PC-9 (cell line): ENCODE data around the gene RNF225. TPM values are rescaled to one million over a fixed set of nuclear protein-coding genes. Genes with fewer than 3 reads are reported as not detected.
A peak's percentile ranks its signal among the peaks of the same experiment; 100 is the strongest.

Experiments
- BruUV-seq: library from RNA; stranded (reverse); fragments of 400-500 nt; replicated peaks from 2 replicates; lab custom pipeline; 2021; lab: Mats Ljungman, UMichigan
- CTCF ChIA-PET: fragments of 300-600 bp; sonication (Branson Sonifier 250); formaldehyde crosslinking; loops from one replicate; lab custom pipeline; 2022; ENCODE audit warnings: antibody characterized with exemption; lab: Charles Lee
- POLR2A ChIA-PET: fragments of 300-600 bp; sonication (Branson Sonifier 250); formaldehyde crosslinking; loops from one replicate; lab custom pipeline; 2022; ENCODE audit warnings: antibody characterized with exemption; ENCODE audit not compliant: unreplicated experiment; lab: Charles Lee
- DNase-seq, 2 experiments: peaks; one replicate each; pipeline versions ENCODE4 v3.0.0 to v3.0.0-alpha.2; 2015 to 2022; ENCODE audit warnings: mixed read lengths in 1 of 2
- H2AFZ ChIP-seq: fragments of 200-600 bp; sonication (generic); 2 replicates; pipeline ENCODE4 v1.8.1; 2017; ENCODE audit warnings: antibody characterized with exemption
- H3F3A ChIP-seq: fragments of 200-600 bp; sonication (generic); 2 replicates; pipeline ENCODE4 v1.8.1; 2017; ENCODE audit warnings: antibody characterized with exemption, mild to moderate bottlenecking, low read depth; ENCODE audit not compliant: insufficient read depth
- H3K27ac ChIP-seq: fragments of 200-600 bp; sonication (generic); 2 replicates; pipeline ENCODE4 v1.6.1; 2016; ENCODE audit warnings: mixed run types
- H3K27me3 ChIP-seq: fragments of 200-600 bp; sonication (generic); 2 replicates; pipeline ENCODE4 v1.6.1; 2016; ENCODE audit warnings: low read depth, mixed run types; ENCODE audit not compliant: insufficient read depth
- H3K36me3 ChIP-seq: fragments of 200-600 bp; sonication (generic); 2 replicates; pipeline ENCODE4 v1.6.1; 2016; ENCODE audit warnings: low read depth, mixed run types
- H3K4me1 ChIP-seq: fragments of 200-600 bp; sonication (generic); replicated peaks from 2 replicates; pipeline ENCODE4 v1.6.1; 2016; ENCODE audit warnings: mixed run types; ENCODE audit not compliant: insufficient read depth
- H3K4me2 ChIP-seq: fragments of 200-600 bp; sonication (generic); 2 replicates; pipeline ENCODE4 v1.6.1; 2017; ENCODE audit warnings: mixed run types
- H3K4me3 ChIP-seq: fragments of 200-600 bp; sonication (generic); 2 replicates; pipeline ENCODE4 v1.6.1; 2016; ENCODE audit warnings: mixed run types
- H3K79me2 ChIP-seq: fragments of 200-600 bp; sonication (generic); 2 replicates; pipeline ENCODE4 v1.6.1; 2017; ENCODE audit warnings: low read depth, mixed run types
- H3K9me2 ChIP-seq: fragments of 200-600 bp; sonication (generic); 2 replicates; pipeline ENCODE4 v1.8.1; 2017; ENCODE audit warnings: mild to moderate bottlenecking; ENCODE audit not compliant: insufficient read depth
- H3K9me3 ChIP-seq: fragments of 200-600 bp; sonication (generic); 2 replicates; pipeline ENCODE4 v1.8.1; 2016; ENCODE audit warnings: low read depth; ENCODE audit not compliant: insufficient read depth
- H4K20me1 ChIP-seq: fragments of 200-600 bp; sonication (generic); 2 replicates; pipeline ENCODE4 v1.8.1; 2017; ENCODE audit not compliant: insufficient read depth
- EZH2 ChIP-seq: fragments of 200-600 bp; sonication (generic); IDR thresholded peaks from 2 replicates; pipeline ENCODE4 v1.8.0; 2017; ENCODE audit warnings: antibody characterized with exemption, low read depth
- intact Hi-C: fragments of 100-400 bp; cut with micrococcal nuclease; formaldehyde crosslinking; loops from one replicate; pipeline ENCODE4 v1.10.0; 2022; ENCODE audit not compliant: unreplicated experiment
- total RNA-seq: library from RNA; stranded (reverse); gene quantifications from 2 replicates; pipeline ENCODE4 v1.2.3, GENCODE V29; 2021
- TF ChIP-seq, protein P1 (sequence below): fragments of 200-600 bp; sonication (generic); conservative IDR thresholded peaks from 2 replicates; pipeline ENCODE4 v1.6.1; 2017; ENCODE audit warnings: mixed run types, antibody characterized with exemption, mild to moderate bottlenecking, moderate library complexity

RNF225 gene
- total RNA-seq, 1 experiment from 2014 or later, result 0.61 TPM

DNA sequence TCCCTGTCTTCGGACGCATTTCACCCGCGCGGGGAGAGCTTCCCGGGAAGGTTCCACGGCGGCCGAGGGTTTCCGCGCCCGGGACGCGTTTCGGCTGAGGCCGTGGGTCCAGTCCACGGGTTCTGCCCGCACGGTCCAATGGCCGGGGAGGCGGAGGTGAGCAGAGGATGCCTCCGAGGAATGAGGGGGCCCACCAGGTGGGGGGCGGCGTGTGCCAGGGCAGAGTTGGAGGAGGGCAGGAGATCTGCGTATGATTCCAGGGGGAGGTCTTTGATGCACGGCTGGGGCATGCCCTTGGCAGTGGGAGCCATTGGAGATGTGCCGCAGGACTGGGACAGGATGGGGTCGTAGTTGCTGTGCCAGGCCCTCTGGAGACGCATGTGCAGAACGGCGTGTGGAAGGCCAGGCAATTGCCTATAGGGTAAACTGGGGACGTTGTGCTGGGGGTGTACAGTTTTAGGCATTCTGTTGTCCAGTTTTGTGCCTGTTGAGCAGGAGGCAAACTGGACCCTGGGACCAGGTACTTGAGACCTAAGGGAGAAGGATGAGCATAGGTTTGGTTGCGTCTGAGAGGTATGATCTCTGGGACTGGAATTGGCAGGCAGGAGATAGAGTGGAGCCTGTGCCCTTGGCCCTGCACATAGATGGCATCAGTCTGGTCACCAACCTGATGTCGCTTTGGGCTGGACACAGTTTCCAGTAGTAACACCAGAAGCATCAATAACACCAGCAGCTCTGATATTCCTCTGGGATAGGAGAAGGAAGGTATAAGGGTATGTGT, 13.7 kb downstream of the RNF225 start:
- Histone ChIP-seq H3K4me1 (peaks cover 12% of the 10 kb centered on the region), H2AFZ (peak overlapping the region; percentile 90), H3K79me2 (0 out of 2 replicates have a peak, but pooled peaks cover 13% of the 10 kb centered on the region), H3K36me3 (no peaks in the 10 kb centered on the region), H3K9me3 (no peaks in the 10 kb centered on the region), H4K20me1 (no peaks in the 10 kb centered on the region), H3K27ac (no peak overlapping the region), H3K4me2 (peak overlapping the region; percentile 86), H3F3A (peaks cover 3% of the 10 kb centered on the region; the same call in 1 of the 2 replicates), H3K4me3 (peak overlapping the region; percentile 73), H3K9me2 (no peaks in the 10 kb centered on the region), H3K27me3 (no peaks in the 10 kb centered on the region)
- intact Hi-C loops, result loop anchor here (2.0 to 5.0 kb wide), 2 partner anchors 47 to 58 kb away; partner anchors contain the start of genes ZNF324 and ZNF497
- TF ChIP-seq EZH2, result no peak
- TF ChIP-seq, protein P1, sequence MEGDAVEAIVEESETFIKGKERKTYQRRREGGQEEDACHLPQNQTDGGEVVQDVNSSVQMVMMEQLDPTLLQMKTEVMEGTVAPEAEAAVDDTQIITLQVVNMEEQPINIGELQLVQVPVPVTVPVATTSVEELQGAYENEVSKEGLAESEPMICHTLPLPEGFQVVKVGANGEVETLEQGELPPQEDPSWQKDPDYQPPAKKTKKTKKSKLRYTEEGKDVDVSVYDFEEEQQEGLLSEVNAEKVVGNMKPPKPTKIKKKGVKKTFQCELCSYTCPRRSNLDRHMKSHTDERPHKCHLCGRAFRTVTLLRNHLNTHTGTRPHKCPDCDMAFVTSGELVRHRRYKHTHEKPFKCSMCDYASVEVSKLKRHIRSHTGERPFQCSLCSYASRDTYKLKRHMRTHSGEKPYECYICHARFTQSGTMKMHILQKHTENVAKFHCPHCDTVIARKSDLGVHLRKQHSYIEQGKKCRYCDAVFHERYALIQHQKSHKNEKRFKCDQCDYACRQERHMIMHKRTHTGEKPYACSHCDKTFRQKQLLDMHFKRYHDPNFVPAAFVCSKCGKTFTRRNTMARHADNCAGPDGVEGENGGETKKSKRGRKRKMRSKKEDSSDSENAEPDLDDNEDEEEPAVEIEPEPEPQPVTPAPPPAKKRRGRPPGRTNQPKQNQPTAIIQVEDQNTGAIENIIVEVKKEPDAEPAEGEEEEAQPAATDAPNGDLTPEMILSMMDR, result no peak
- no TSS peak for BruUV-seq
- DNase-seq, result no peak
- POLR2A ChIA-PET, result interaction anchor here (0.6 to 0.7 kb wide), 6 partner anchors 15 to 197 kb away, joined by 3 to 5 read pairs (median 4); partner anchors contain the start of genes ZNF324B and ZNF497
- CTCF ChIA-PET, result no interaction called here

DNA sequence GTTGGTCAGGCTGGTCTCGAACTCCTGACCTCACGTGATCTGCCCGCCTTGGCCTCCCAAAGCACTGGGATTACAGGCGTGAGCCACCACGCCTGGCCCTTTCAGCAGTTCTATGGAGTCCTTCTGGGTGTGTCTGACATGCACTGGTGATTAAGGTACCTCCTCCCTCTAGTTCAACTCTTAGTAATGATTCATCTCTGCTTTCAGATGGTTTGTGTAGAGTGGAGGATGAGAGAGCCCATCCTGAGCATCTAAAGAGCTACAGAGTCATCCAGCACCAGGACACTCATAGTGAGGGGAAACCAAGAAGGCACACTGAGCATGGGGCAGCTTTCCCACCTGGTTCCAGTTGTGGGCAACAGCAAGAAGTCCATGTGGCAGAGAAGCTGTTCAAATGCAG, 21.1 kb downstream of the RNF225 start:
- TF ChIP-seq, protein P1, result no peak
- no peak for TF ChIP-seq EZH2
- no peak overlapping the region for H3K4me2 ChIP-seq
- intact Hi-C loops, result no loop called here
- no peaks in the 10 kb centered on the region for H3K9me2 ChIP-seq
- no peak overlapping the region for H3K4me3 ChIP-seq
- no peaks in the 10 kb centered on the region for H3K9me3 ChIP-seq
- no peaks in the 10 kb centered on the region for H4K20me1 ChIP-seq
- H2AFZ ChIP-seq, result no peak overlapping the region
- no peaks in the 10 kb centered on the region for H3K27me3 ChIP-seq
- no peaks in the 10 kb centered on the region for H3K4me1 ChIP-seq
- H3F3A ChIP-seq, result no peaks in the 10 kb centered on the region
- POLR2A ChIA-PET, result interaction anchor here (0.6 to 0.7 kb wide), 2 partner anchors 54 to 277 kb away, joined by 3 to 20 read pairs; no protein-coding TSS in a partner anchor
- H3K79me2 ChIP-seq, result no peaks in the 10 kb centered on the region
- no peak for DNase-seq
- H3K27ac ChIP-seq, result no peak overlapping the region
- no peaks in the 10 kb centered on the region for H3K36me3 ChIP-seq
- CTCF ChIA-PET, result no interaction called here
- no TSS peak for BruUV-seq

- BruUV-seq, result no TSS peak
- intact Hi-C loops, result no loop called here
- no peaks in the 10 kb centered on the region for H3K36me3 ChIP-seq
- no peaks in the 10 kb centered on the region for H3K9me3 ChIP-seq
- no peaks in the 10 kb centered on the region for H3F3A ChIP-seq
- no peaks in the 10 kb centered on the region for H3K9me2 ChIP-seq
- TF ChIP-seq, protein P1, result no peak
- TF ChIP-seq EZH2, result no peak
- H2AFZ ChIP-seq, result no peak overlapping the region
- H3K4me1 ChIP-seq, result no peaks in the 10 kb centered on the region
- H3K4me3 ChIP-seq, result no peak overlapping the region
- no peak for DNase-seq
- no peaks in the 10 kb centered on the region for H3K79me2 ChIP-seq
- H3K27ac ChIP-seq, result no peak overlapping the region
- CTCF ChIA-PET, result no interaction called here
- no peaks in the 10 kb centered on the region for H3K27me3 ChIP-seq
- POLR2A ChIA-PET, result interaction anchor here (0.6 kb wide), 1 partner anchor 278 kb away, joined by 3 read pairs; no protein-coding TSS in a partner anchor
- no peak overlapping the region for H3K4me2 ChIP-seq
- no peaks in the 10 kb centered on the region for H4K20me1 ChIP-seq
These were observed 21.6 kb downstream of the RNF225 start for GRCh38 chr19:58417071-58417470.
